C4-2B (cell line): Measurements from ENCODE around the gene RAB15.

Source experiments
- CTCF ChIP-seq: fragments of 450-650 bp; conservative IDR thresholded peaks from 2 replicates; pipeline ENCODE4 v1.5.1; 2017; ENCODE audit warnings: mild to moderate bottlenecking
- ZFX ChIP-seq: fragments of 450-650 bp; IDR thresholded peaks from 2 replicates; pipeline ENCODE4 v1.6.1; 2017

GRCh38 chr14:64995291-64995690 is 23.2 kb upstream of the RAB15 start:
- TF ChIP-seq CTCF = no peak
- no peak for TF ChIP-seq ZFX
